Cardiac muscle cell (in vitro differentiated cells and primary cell): Measurements from ENCODE around the gene TOP2B. TPM values are rescaled to one million over a fixed set of nuclear protein-coding genes. Genes with fewer than 3 reads are reported as not detected.

Experiments
- DNase-seq, 2 donors: peaks; one replicate each; pipeline versions ENCODE4 v3.0.0 to v3.0.0-alpha.2; 2010 to 2017; ENCODE audit warnings: low read depth in 1 of 2, low spot score in 1 of 2
- H3K27ac ChIP-seq: fragments of 200-600 bp; sonication (generic); 2 replicates; pipeline ENCODE4 v1.5.1; 2016
- H3K27me3 ChIP-seq: fragments of 200-600 bp; sonication (generic); 2 replicates; pipeline ENCODE4 v1.6.0; 2016; ENCODE audit warnings: control low read depth
- H3K36me3 ChIP-seq: fragments of 200-600 bp; sonication (generic); 2 replicates; pipeline ENCODE4 v1.5.1; 2016; ENCODE audit warnings: control low read depth
- H3K4me1 ChIP-seq: fragments of 200-600 bp; sonication (generic); 2 replicates; pipeline ENCODE4 v1.8.1; 2017; ENCODE audit warnings: low read depth, mild to moderate bottlenecking, mixed run types
- H3K4me3 ChIP-seq: fragments of 200-600 bp; sonication (generic); 2 replicates; pipeline ENCODE4 v1.5.1; 2016; ENCODE audit warnings: mild to moderate bottlenecking
- H3K9me3 ChIP-seq: fragments of 200-600 bp; sonication (generic); 2 replicates; pipeline ENCODE4 v1.5.1; 2017; ENCODE audit warnings: low read depth, mild to moderate bottlenecking, control low read depth
- CTCF ChIP-seq: IDR thresholded peaks from 2 replicates; pipeline ENCODE4 v1.5.1; 2012; ENCODE audit warnings: low read depth, mild to moderate bottlenecking, low read length
- polyA plus RNA-seq: library from polyadenylated mRNA; unstranded; fragments of >200 nt; fragmentation: Nextera tagmentation; extraction: Ambion mirVana; gene quantifications from 2 replicates; pipeline ENCODE4 v1.2.1, GENCODE V29; 2016
- total RNA-seq: library from RNA; depleted of rRNA; stranded (reverse); fragments of >200 nt; gene quantifications from 2 replicates; pipeline ENCODE4 v1.2.3, GENCODE V29; 2016

TOP2B gene
- total and polyA plus RNA-seq, 2 experiments from 2014 or later = 108 to 119 TPM

- H3K27me3 ChIP-seq = no peaks in the 10 kb centered on the region
- H3K36me3 ChIP-seq = no peaks in the 10 kb centered on the region
- H3K9me3 ChIP-seq = no peaks in the 10 kb centered on the region
- DNase-seq = no peak
- H3K4me1 ChIP-seq = no peaks in the 10 kb centered on the region
- H3K27ac ChIP-seq = no peak overlapping the region
- no peak for TF ChIP-seq CTCF
- no peak overlapping the region for H3K4me3 ChIP-seq
Observed at GRCh38 chr3:25690768-25691533, 26.2 kb upstream of the TOP2B start.

- no peaks in the 10 kb centered on the region for H3K27me3 ChIP-seq
- peak in 1 of 2 donors; percentile 29 for DNase-seq
- no peak overlapping the region for H3K4me3 ChIP-seq
- H3K36me3 ChIP-seq = no peaks in the 10 kb centered on the region
- H3K9me3 ChIP-seq = no peaks in the 10 kb centered on the region
- H3K4me1 ChIP-seq = no peaks in the 10 kb centered on the region
- H3K27ac ChIP-seq = no peak overlapping the region
- TF ChIP-seq CTCF = no peak
Observed at GRCh38 chr3:25689226-25689625, 24.5 kb upstream of the TOP2B start.

GRCh38 chr3:25687742-25688141 lies 23.0 kb upstream of the TOP2B start:
- H3K9me3 ChIP-seq = no peaks in the 10 kb centered on the region
- H3K4me1 ChIP-seq = no peaks in the 10 kb centered on the region
- H3K27me3 ChIP-seq = no peaks in the 10 kb centered on the region
- H3K27ac ChIP-seq = no peak overlapping the region
- no peak for DNase-seq
- H3K4me3 ChIP-seq = no peak overlapping the region
- TF ChIP-seq CTCF = no peak
- no peaks in the 10 kb centered on the region for H3K36me3 ChIP-seq

- DNase-seq = no peak
Observed at GRCh38 chr3:25686766-25687165, 22.1 kb upstream of the TOP2B start.

GRCh38 chr3:25683882-25684281 lies 19.2 kb upstream of the TOP2B start:
- TF ChIP-seq CTCF = no peak
- no peaks in the 10 kb centered on the region for H3K9me3 ChIP-seq
- H3K4me1 ChIP-seq = no peaks in the 10 kb centered on the region

More at GRCh38 chr3:25686766-25687165, 22.1 kb upstream of the TOP2B start:
- H3K36me3 ChIP-seq = no peaks in the 10 kb centered on the region
- no peak overlapping the region for H3K27ac ChIP-seq
- no peaks in the 10 kb centered on the region for H3K4me1 ChIP-seq
- H3K4me3 ChIP-seq = no peak overlapping the region
- no peaks in the 10 kb centered on the region for H3K27me3 ChIP-seq
- TF ChIP-seq CTCF = no peak
- no peaks in the 10 kb centered on the region for H3K9me3 ChIP-seq

More at GRCh38 chr3:25683882-25684281, 19.2 kb upstream of the TOP2B start:
- no peak for DNase-seq
- Histone ChIP-seq H3K27me3 (no peaks in the 10 kb centered on the region), H3K27ac (no peak overlapping the region), H3K36me3 (no peaks in the 10 kb centered on the region), H3K4me3 (no peak overlapping the region)
